Liver (tissue), 9 donors: ENCODE data around the gene RNF34. TPM values are rescaled to one million over a fixed set of nuclear protein-coding genes. Genes with fewer than 3 reads are reported as not detected.

Source experiments
- DNase-seq: peaks from one replicate; pipeline ENCODE4 v3.0.0-alpha.2; 2017; ENCODE audit warnings: low spot score
- H3K27ac ChIP-seq, 2 donors: one replicate each; pipeline ENCODE4 v1.7.0; 2013; ENCODE audit warnings: inconsistent platforms in 2 of 2, low read length in 2 of 2, control low read depth in 1 of 2, low read depth in 1 of 2, mild to moderate bottlenecking in 1 of 2
- H3K27me3 ChIP-seq, 4 donors: one replicate each; pipeline versions ENCODE4 v1.6.1 to v1.7.0; 2013; ENCODE audit warnings: low read length in 3 of 4, inconsistent platforms in 1 of 4, mild to moderate bottlenecking in 1 of 4, moderate library complexity in 1 of 4; ENCODE audit not compliant: control insufficient read depth in 4 of 4, insufficient read depth in 4 of 4
- H3K36me3 ChIP-seq, 4 donors: one replicate each; pipeline versions ENCODE4 v1.6.1 to v1.7.0; 2013; ENCODE audit warnings: low read length in 3 of 4, mild to moderate bottlenecking in 3 of 4, low read depth in 1 of 4, moderate library complexity in 1 of 4; ENCODE audit not compliant: control insufficient read depth in 4 of 4, insufficient read depth in 3 of 4
- H3K4me1 ChIP-seq, 4 donors: one replicate each; pipeline versions ENCODE4 v1.6.1 to v1.7.0; 2013; ENCODE audit warnings: low read length in 3 of 4, mild to moderate bottlenecking in 3 of 4, moderate library complexity in 1 of 4; ENCODE audit not compliant: control insufficient read depth in 4 of 4, insufficient read depth in 4 of 4
- H3K4me3 ChIP-seq, 3 donors: one replicate each; pipeline versions ENCODE4 v1.6.1 to v1.7.0; 2013; ENCODE audit warnings: low read length in 3 of 3, control low read depth in 1 of 3, low read depth in 1 of 3, mild to moderate bottlenecking in 1 of 3
- H3K9ac ChIP-seq, 2 donors: one replicate each; pipeline ENCODE4 v1.7.0; 2013; ENCODE audit warnings: low read length in 2 of 2, mild to moderate bottlenecking in 2 of 2, moderate library complexity in 2 of 2, control low read depth in 1 of 2, low read depth in 1 of 2
- H3K9me3 ChIP-seq, 4 donors: one replicate each; pipeline versions ENCODE4 v1.6.1 to v1.7.0; 2013; ENCODE audit warnings: low read length in 3 of 4; ENCODE audit not compliant: control insufficient read depth in 4 of 4
- FOXA1 ChIP-seq: IDR thresholded peaks from 2 replicates; pipeline ENCODE4 v1.6.1; 2016; ENCODE audit warnings: antibody characterized with exemption
- FOXA2 ChIP-seq: IDR thresholded peaks from 2 replicates; pipeline ENCODE4 v1.6.1; 2016; ENCODE audit warnings: antibody characterized with exemption
- RAD21 ChIP-seq, 2 donors: IDR thresholded peaks; 2 replicates each; pipeline ENCODE4 v1.6.1; 2016; ENCODE audit warnings: antibody characterized with exemption in 2 of 2, mild to moderate bottlenecking in 2 of 2
- RXRA ChIP-seq, 2 donors: IDR thresholded peaks; 2 replicates each; pipeline ENCODE4 v1.6.1; 2017 to 2018; ENCODE audit warnings: antibody characterized with exemption in 2 of 2, mild to moderate bottlenecking in 1 of 2
- WGBS: extraction: QIAGEN DNeasy Blood & Tissue Kit; methylation state at CpG from one replicate; pipeline ENCODE4 v1.1.7; 2013; 5-methylcytosine and 5-hydroxymethylcytosine counted together
- polyA plus RNA-seq, 2 donors: library from polyadenylated mRNA; stranded (reverse) in 1 of 2; unstranded in 1 of 2; fragments of 200-250 nt in 1 of 2; fragments of >200 nt in 1 of 2; fragmentation: Nextera tagmentation in 1 of 2; extraction: Ambion mirVana in 1 of 2; gene quantifications; one replicate each; pipeline versions ENCODE4 v1.2.1 to v1.2.3, GENCODE V29; 2013 to 2015
- total RNA-seq, 2 donors: library from RNA; depleted of rRNA; stranded (reverse); fragments of >200 nt; gene quantifications; one replicate each; pipeline ENCODE4 v1.2.3, GENCODE V29; 2014
- TF ChIP-seq, protein P1 (sequence below): fragments of 150-350 bp; IDR thresholded peaks from 2 replicates; pipeline ENCODE4 v1.5.1; 2017; ENCODE audit warnings: improper control_type of control experiment, low read depth, low read length; ENCODE audit not compliant: missing input control
- donor health status: healthy.
- donor health status: healthy.
- donor health status: healthy.
- donor health status: healthy.
- donor health status: healthy.

Gene RNF34
- total and polyA plus RNA-seq, 4 donors = 9.5 to 27.7 (median 17.9) TPM

DNA sequence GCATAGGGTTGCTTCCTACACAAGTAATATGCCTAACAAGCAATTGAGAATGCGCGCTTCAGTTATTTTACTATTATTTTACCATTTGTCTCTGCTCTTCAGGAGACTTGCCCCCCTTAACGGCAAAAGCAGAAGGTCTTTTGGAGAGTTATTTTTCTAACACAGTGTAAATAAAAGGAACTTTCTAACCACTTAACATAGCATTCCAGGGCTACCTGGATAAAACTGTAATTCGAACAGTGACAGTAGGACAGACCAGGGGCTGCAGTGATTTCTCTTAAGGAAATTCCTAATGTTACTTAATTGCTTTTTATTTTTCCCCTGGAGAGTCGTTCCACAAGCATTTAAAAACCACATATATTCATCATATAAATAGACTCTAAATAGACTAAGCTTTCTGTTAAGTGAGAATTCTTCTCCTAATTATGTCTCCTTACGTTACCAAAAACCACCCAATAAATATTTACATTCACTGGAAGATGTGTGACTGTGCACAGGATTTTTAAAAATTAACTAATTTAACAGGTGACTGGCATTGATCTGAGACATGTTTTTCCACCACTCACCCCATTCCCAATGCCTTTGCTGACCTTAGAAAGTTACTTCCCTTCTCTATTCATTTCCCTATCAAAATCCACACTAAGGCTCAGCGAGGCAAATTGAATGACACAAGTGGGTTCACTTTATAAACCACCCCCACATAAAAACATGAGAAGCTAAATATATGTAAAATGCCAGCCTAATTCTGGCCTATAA, 72.4 kb downstream of the RNF34 start:
- H3K27ac ChIP-seq = no peak overlapping the region
- H3K9me3 ChIP-seq = no peaks in the 10 kb centered on the region
- 74% methylated on average over 7 of the region's 7 CpGs for WGBS

More for the DNA sequence above, 72.4 kb downstream of the RNF34 start:
- TF ChIP-seq FOXA2 = no peak
- no peak for TF ChIP-seq RAD21 (IDR thresholded peaks at IDR 0.05)
- TF ChIP-seq RXRA (IDR thresholded peaks at IDR 0.05) = peak in 1 of 2 donors; percentile 10
- TF ChIP-seq, protein P1, sequence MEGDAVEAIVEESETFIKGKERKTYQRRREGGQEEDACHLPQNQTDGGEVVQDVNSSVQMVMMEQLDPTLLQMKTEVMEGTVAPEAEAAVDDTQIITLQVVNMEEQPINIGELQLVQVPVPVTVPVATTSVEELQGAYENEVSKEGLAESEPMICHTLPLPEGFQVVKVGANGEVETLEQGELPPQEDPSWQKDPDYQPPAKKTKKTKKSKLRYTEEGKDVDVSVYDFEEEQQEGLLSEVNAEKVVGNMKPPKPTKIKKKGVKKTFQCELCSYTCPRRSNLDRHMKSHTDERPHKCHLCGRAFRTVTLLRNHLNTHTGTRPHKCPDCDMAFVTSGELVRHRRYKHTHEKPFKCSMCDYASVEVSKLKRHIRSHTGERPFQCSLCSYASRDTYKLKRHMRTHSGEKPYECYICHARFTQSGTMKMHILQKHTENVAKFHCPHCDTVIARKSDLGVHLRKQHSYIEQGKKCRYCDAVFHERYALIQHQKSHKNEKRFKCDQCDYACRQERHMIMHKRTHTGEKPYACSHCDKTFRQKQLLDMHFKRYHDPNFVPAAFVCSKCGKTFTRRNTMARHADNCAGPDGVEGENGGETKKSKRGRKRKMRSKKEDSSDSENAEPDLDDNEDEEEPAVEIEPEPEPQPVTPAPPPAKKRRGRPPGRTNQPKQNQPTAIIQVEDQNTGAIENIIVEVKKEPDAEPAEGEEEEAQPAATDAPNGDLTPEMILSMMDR = no peak
- no peak for TF ChIP-seq FOXA1
- no peak for DNase-seq
- no peak overlapping the region for H3K4me3 ChIP-seq
- H3K36me3 ChIP-seq = peaks cover 0 to 2% (median 0%) of the 10 kb centered on the region in 4 donors
- H3K9ac ChIP-seq = no peak overlapping the region
- H3K4me1 ChIP-seq = peaks cover 7 to 19% (median 14%) of the 10 kb centered on the region in 4 donors
- H3K27me3 ChIP-seq = no peaks in the 10 kb centered on the region

Other genes with a start within 250 kb of the RNF34 start
- 10 to 100 TPM; 27.0 to 32.1 TPM for gene P2RX4, start 190.0 kb upstream of the RNF34 start, total RNA-seq
- 10 to 100 TPM; 16.5 TPM for gene P2RX4, start 190.0 kb upstream of the RNF34 start, polyA plus RNA-seq
- gene CAMKK2, start 103.4 kb upstream of the RNF34 start, total RNA-seq = 10 to 100 TPM; 10.5 to 22.3 TPM
- gene CAMKK2, start 103.4 kb upstream of the RNF34 start, polyA plus RNA-seq = 10 to 100 TPM; 18.6 to 26.0 TPM
- 100 to 1,000 TPM in 1 of 2 donors, 10 to 100 TPM in 1; 78.2 to 111 TPM for gene ANAPC5, start 47.7 kb upstream of the RNF34 start, total RNA-seq
- 10 to 100 TPM; 44.1 to 46.1 TPM for gene ANAPC5, start 47.7 kb upstream of the RNF34 start, polyA plus RNA-seq
- gene KDM2B, start 180.9 kb downstream of the RNF34 start, total RNA-seq = 10 to 100 TPM; 13.7 to 34.2 TPM
- 1 to 10 TPM; 7.0 to 7.4 TPM for gene KDM2B, start 180.9 kb downstream of the RNF34 start, polyA plus RNA-seq
- 1 to 10 TPM; 5.3 to 8.7 TPM for gene ORAI1, start 226.4 kb downstream of the RNF34 start, total RNA-seq
- gene ORAI1, start 226.4 kb downstream of the RNF34 start, polyA plus RNA-seq = 10 to 100 TPM in 1 of 2 donors, 1 to 10 TPM in 1; 9.8 to 10.9 TPM